ENCODE measurements around the gene AOPEP.

The AOPEP gene

DNA sequence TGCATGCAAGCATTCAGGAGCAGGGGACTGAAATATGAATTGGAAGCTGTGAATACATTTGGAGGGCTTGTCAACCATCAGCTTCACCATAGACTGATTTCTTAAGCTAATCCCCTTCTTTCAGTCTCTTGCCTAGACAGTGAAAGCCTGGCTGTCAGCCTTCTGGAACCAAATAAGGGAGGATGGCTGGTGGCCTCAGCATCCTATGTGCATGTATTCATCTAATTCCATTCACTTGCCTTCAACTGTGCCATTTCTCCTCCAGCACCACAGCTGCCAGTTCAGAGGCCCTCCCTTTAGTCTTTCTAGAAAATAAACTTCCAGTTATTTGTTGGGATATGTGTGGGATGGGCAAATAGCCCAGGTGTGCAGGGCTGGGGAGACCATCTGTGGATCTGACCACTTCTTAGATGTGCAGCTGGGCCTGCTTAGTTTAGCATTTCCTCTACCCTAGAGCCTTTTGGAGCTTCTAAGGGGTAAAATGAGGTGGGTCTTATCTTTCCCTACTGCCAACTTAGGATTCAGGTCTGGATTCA is 62.1 kb downstream of the AOPEP start:
- in situ Hi-C loops (cut with MboI; ENCODE audit: low sequenced_read_pairs): no loop called here

DNA sequence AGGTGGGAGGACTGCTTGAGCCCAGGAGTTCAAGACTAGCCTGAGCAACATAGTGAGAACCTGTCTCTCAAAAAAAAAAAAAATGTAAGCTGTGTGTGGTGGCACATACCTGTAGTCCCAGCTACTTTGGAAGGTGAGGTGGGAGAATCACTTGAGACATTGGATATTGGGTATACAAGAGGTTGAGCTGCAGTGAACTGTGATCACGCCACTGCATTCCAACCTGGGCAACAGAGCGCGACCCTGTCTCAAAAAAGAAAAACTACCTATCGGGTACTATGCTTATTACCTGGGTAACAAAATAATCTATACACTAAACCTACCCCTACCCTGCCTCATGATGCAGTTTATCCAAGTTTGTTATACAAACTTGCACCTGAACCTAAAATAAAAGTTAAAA is 64.9 kb downstream of the AOPEP start:
- in situ Hi-C loops (cut with MboI; ENCODE audit: low sequenced_read_pairs): no loop called here

DNA sequence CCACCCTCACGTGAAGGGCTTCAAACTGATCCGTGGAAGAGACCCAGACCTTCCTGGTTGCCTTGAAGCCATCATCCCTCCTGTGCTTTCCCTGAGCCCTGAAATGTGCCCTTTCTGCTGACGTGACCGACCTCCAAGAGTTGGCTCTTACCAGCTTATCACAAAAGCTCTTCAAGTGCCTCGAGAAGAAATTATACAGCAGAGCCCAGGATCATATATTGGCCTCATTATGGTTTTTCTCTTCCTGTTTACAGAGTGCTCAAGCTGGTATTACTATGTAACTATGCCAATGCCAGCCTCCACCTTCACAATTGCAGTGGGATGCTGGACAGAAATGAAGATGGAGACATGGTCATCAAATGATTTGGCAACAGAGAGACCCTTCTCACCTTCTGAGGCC is 66.0 kb downstream of the AOPEP start:
- in situ Hi-C loops (cut with MboI; ENCODE audit: low sequenced_read_pairs): no loop called here

DNA sequence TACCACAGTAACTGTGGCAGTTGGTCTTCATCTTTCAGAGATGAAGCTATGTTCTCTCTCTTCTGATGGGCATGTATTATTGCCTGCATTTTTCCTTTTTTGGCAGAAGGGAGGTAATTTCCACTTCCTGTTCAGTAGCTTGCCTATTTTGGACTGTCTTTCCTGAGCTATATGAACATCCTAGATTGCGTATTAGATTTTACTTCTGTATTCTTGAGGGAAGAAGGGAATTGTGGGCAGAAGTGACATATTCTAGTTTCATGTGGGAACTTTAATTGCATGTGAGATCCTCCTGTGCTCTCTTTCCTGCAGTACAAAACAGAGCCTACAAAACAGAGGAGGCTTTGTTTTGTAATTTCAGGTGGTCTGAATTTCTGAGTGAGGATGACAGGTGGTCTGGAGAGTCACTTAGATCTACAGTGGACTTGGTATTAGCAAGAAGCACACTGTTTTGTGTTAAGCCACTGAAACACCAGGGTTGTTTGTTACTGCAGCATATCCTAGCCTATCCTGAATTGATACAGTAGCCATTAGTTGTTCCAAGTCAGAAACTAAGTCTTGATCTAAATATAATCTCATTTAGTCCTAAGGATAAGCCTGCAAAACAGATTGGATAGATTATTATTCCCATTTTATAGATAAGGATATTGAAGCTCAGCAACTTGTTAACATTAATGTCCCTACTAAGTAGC is 68.1 kb downstream of the AOPEP start:
- in situ Hi-C loops (cut with MboI; ENCODE audit: low sequenced_read_pairs): no loop called here

DNA sequence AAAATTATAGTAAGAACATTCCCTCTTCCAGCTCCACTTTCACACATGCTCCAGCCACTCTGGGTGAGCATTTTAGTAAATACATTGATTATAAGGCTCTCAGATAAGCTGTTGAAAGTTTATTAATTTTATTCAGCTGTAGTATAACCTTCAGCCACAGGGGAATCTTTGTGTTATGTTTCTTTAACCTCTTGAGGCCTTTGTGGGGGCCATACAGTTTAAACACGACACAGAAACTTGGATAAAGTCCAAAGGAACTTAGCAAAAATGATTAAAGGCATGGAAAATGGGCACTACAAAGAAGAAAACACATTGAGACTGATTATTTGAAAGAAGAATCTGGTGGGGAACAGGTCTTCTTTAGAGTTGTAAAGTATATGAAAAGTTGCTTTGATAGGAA is 70.2 kb downstream of the AOPEP start:
- in situ Hi-C loops (cut with MboI; ENCODE audit: low sequenced_read_pairs): no loop called here

DNA sequence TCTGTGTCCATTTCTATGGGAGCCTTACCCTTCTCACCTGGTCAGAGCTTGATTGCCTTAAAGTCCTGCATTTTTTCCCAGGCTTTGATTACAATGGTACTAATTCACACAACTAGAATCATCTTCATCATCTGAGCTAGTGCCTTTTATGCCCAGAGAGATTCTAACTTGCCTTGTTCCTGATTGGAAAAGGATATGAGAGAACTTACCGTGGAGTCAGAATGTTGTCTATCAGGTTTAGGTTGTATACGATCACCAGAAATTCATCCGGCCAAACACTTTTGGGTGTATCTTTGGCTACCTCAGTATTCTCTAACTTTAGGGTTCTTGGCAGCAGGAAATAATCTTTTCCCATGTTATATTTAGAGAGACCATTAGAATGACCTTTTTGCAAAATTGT is 71.7 kb downstream of the AOPEP start:
- in situ Hi-C loops (cut with MboI; ENCODE audit: low sequenced_read_pairs): no loop called here

DNA sequence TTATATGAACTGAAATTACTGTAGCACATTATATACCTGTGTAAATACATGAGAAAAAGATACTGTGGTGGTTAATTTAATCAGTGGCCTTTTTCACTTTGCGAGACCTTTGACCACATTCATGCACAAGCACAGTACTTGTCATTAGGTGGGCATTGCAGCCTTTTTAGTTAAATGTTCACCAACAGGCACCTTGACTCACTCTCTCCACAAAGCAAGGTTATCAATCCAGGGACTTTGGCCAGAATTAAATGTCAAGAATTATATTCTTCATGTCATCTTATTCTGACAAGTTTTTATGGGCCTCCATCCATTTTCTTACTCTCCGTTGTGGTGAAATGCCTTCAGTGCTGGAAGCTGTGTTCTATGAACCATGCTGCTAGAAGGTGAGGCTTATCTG is 72.2 kb downstream of the AOPEP start:
- in situ Hi-C loops (cut with MboI; ENCODE audit: low sequenced_read_pairs): no loop called here

DNA sequence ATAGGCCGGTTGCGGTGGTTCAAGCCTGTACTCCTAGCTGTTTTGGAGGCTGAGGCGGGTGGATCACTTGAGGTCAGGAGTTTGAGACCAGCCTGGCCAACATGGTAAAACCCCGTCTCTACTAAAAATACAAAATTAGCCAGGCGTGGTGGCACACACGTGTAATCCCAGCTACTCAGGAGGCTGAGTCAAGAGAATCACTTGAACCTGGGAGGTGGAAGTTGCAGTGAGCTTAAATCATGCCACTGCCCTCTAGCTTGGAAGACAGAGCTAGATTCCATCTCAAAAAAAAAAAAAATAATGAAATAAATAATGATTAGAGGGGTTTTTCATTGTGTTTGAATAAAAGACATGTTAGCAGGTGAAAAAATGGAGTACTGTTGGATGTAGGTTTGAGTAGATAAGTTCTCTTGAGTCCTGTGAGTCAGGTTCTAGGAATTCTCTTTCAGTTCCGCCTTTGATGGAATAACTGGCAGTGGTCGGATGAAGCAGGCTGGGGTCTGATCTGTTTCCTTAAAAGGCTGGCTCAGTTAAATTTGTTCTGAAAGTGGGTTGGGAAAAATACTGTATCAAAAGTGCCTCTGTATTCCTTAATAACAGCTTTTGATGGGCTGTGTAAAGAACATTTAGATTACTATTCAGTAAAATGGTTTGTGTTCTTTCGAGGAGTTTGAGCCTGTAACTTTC is 73.2 kb downstream of the AOPEP start:
- in situ Hi-C loops (cut with MboI; ENCODE audit: low sequenced_read_pairs): no loop called here

DNA sequence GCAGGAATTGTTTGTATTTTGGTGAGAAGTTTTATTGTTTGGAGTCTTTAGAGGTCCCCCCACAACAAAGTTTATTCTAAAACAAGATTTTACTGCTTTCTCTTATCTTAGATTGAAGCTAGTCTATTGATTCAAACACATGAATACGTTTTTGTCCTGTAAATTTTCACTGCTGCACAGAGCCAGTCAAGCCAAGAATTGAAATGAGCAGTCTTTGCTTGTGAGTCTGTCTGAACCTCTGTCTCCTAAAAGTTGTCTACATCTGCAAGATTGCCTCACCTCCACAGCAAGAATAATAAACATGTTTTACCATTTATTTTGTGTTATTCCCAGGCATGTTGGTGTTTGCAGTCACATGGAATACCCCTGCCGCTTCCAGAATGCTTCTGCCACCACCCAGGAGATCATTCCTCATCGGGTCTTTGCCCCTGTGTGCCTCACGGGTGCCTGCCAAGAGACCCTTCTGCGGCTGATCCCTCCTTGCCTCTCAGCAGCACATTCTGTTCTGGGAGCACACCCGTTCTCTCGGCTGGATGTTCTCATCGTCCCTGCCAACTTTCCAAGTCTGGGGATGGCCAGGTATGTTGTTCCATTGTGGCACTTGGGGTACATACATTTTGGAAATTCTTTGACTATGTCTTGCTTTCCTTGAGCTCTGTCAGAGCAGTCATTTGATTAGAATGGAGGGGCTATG is 74.1 kb downstream of the AOPEP start:
- in situ Hi-C loops (cut with MboI; ENCODE audit: low sequenced_read_pairs): no loop called here

DNA sequence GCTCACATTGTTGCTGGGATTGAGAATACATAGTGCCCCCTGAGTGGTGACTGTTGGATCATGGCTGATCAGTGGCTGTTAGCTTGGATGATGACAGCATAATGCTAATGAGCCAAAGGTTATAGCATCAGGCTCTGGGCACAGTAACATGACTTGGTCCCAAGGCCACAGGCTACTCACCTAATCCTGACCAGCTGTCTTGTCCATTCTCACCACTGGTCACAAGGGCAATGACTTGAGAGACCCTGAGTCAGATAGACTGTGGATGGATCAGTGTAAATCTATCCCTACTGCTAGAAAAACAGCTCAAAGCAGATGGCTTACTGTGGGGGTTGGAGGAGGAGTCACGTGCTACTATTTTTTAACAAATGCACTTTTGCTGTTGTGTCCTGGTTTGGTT is 74.7 kb downstream of the AOPEP start:
- in situ Hi-C loops (cut with MboI; ENCODE audit: low sequenced_read_pairs): no loop called here

DNA sequence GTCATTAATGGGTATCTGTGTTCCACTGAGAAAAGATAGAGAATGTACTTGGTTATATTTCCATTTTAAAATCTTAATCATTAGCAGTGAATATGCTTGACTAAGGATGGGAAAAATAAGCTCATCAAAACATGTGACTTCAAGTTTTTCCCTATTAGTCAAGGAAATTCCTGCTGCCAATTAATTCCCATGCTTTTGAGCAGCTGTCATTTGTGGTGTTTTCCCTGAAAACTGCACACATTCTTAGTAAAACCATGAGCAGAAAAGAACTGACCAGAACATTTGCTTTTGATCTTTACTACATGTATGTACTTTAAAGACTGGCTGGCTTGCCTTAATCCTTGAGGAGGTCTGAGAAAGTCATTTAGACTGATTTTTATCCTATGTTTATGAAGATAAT is 75.2 kb downstream of the AOPEP start:
- in situ Hi-C loops (cut with MboI; ENCODE audit: low sequenced_read_pairs): no loop called here

DNA sequence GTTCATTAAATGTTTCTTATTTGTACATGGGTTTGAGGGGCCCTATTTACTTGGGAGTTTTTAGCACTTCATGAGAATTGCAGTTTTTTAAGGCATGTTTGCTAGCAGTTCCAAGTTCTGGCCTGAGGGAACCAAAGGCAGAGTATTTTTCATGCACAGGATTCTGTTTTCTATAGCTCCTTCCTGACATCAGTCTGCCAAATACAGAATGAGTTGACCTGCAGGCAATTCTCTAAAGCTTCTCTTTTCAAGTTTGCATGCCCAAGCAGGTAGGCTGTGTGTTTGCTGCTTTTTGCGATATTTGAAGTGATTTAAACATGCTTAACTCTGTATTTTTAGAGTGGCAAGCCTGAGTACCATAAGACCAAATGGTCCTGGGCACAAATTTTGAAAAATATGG is 75.8 kb downstream of the AOPEP start:
- in situ Hi-C loops (cut with MboI; ENCODE audit: low sequenced_read_pairs): no loop called here

DNA sequence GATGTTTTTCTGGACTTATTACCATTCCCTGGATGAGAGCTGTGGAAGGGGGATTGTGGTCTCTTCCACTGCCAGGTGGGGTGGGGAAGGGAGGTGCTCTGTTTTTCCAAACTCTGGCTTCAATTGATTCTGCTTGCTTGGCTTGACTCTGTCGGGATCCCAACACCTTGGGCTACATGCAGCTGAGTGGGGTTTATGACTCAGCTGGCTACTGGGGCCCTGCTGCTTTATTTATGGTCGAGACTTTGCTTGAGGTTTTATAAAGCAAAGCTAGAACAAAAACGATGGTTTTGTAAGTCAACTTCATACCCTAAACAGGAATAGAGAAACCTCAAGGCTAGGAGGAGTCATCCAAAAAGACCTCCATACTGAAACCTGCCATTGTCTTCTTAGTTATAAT is 76.3 kb downstream of the AOPEP start:
- in situ Hi-C loops (cut with MboI; ENCODE audit: low sequenced_read_pairs): no loop called here

DNA sequence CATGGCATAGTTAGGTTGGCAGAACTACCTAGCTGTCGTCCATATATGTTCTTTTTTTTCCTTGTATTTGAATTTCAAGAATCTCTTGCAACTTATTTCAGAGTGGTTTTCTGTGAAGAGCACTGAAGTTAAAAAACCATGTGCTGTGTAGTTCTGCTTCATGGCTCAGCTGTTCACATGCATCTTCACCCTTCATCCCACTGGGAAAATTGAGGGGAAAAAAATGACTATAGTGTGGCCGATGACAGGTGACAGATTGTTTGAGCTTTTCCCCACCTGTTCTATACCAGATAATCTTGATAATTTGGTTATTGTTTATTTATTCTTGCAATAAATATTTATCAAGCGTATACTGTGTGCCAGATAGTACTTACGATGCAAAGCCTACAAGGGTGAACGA is 77.8 kb downstream of the AOPEP start:
- in situ Hi-C loops (cut with MboI; ENCODE audit: low sequenced_read_pairs): no loop called here

DNA sequence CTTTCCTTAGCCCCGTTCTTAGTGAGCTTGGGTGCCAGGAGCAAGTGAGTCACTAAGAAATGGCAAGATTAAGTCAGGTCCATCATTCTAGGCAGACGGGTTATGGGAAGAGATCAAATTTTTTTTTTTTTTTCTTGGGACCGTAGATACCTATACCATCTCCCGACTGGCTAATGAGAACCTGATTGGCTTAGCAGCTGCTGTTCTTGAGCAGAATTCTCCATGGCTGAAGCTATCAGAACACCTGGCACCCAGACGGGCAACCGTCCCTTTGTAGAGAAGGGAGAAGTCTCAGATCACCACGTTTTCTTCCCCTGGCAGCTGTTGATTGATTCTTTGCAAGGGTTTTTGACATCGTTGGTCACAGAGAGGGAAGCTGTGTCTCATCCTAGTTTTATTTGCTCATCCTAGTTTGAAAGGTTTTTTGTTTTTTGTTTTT is 78.6 kb downstream of the AOPEP start:
- in situ Hi-C loops (cut with MboI; ENCODE audit: low sequenced_read_pairs): no loop called here

DNA sequence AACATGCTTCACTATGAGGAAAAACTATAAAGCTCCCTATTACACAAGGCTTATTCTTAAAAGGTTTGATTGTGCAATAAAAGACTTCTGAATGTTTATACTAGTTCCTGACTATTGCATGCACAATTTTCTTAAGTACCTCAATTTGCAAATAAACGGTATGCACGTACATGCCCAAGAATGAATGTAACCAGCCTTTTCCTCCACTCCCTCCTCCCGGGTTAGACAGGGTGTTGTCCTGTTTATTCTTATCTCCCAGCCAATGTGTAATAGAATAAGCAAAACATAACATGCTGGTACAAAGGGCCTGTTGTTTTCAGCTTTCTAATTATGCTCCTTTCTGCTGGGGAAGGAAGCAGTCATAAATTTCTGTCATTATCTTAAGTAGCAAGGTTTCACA is 79.1 kb downstream of the AOPEP start:
- in situ Hi-C loops (cut with MboI; ENCODE audit: low sequenced_read_pairs): no loop called here

DNA sequence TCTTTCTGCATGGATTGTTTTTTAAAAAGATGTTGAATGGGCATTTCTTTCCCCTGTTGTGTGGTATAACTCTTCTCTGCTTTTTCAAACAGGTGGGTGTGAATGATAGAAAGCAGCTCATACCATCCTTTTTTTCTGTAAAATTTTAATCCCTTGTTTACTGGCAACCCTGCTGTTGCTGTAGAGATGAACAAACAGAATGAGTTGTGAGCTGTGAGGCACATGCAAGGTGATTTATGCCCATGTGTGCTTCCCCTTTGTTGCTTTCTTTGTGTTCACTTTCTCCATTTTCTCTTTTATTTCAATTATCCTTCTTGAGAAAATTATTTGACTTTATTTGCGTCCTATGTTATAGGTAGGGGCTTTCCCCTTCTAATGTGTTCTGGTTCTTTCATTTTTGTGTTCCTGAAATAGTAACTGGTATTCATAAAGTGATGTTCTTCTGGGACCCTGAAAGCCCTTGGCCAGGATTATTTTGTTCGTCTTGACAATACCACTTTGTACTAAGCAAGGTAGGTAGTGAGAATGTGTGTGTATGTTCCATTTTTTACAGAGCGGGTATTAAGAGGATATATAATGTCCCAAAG is 79.9 kb downstream of the AOPEP start:
- in situ Hi-C loops (cut with MboI; ENCODE audit: low sequenced_read_pairs): no loop called here

DNA sequence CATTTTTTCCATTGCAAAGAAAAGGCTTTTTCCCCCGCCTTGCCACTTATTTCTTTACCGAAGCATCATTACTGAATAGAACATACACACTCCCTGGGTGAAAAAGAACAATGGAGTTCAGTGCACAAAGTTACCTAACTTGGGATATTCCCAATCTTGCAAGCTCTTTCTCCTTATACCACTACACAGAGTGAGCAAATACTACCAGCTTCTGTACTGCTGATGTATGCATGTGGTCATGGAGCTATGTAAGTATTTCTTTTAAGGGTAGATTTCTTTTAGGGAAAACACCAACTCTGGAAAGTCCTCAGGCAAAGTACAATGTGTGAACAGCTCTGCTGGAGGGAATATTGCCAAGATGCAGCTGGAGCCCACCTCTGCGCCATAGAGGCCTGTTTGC is 81.1 kb downstream of the AOPEP start:
- in situ Hi-C loops (cut with MboI; ENCODE audit: low sequenced_read_pairs): no loop called here

DNA sequence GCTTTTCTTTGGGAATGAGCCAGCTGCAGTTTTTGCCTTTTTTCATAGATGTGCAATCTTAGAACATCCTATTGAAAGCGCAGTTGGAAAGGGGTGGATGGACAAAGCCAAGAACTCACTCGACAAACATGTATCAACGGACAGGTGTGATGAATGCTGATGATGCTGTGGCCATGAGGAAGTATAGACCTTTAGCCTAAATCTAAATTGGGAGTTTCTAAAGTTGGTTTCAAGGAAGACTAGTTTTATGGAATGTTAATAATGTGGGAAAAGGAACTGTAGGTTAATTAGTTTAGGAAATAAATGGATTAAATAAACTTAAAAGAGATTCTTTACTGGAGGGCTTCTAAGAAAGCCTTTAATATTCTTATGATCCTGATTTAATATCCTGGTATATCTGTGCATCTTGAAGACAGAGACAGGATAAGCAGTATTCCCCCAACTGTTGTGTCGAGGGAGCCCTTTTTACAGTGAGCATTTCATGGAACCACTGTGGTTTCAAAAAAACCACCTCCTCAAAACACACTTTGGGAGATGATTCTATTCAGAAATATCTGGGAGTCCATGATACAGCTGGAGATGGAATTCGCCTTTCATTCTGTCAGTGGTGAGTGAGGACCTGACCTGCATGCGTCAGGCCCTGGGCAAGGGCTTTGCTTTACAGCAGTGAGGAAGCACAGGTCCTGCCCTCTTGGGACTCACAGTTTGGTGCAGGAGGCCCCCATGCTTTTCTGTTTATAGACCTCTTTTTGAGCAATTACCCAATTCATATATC is 82.6 kb downstream of the AOPEP start:
- in situ Hi-C loops (cut with MboI; ENCODE audit: low sequenced_read_pairs): no loop called here

DNA sequence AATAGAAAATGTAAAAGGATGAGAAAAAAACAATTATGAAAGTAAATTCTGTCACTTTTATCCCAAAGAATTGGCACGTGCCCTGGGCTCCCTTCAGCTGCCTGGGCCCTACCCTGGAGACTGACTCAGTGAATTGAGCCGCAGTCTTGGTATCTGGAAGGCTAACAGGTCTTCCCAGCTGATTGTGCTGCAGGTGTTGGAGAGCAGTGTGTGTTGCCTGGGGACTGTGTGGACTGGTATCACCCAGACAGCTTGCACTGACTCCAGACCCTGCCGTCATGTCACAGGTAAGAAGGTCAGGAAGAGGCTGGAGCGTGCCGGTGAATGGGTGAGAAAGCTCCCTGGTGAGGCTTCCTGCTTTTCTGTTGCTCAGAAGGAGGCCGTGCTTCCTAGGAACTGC is 83.3 kb downstream of the AOPEP start:
- in situ Hi-C loops (cut with MboI; ENCODE audit: low sequenced_read_pairs): no loop called here

DNA sequence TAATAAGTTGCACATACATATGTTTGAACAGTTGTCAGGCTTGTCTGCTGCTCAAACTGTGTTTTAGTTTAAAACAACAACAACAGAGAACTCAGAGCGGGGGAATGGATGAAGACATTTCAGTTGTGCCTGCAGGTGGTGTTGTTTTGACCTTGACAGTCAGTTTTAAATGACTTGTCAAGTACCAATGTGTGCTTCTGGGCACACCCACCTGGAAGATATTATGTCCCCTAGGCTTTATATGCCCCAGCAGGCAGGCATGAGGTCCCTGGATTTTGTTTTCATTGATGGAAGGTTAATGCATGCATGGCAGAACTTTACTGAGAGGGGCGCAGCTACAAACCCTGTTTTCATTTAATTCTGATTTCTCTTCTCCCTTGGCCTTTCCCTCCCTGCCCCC is 84.6 kb downstream of the AOPEP start:
- in situ Hi-C loops (cut with MboI; ENCODE audit: low sequenced_read_pairs): no loop called here

All from hTERT RPE-1 (cell line).